C4-2B (cell line): Measurements from ENCODE around the gene TUBA8.

ENCODE experiments used
- CTCF ChIP-seq: fragments of 450-650 bp; conservative IDR thresholded peaks from 2 replicates; pipeline ENCODE4 v1.5.1; 2017; ENCODE audit warnings: mild to moderate bottlenecking
- ZFX ChIP-seq: fragments of 450-650 bp; IDR thresholded peaks from 2 replicates; pipeline ENCODE4 v1.6.1; 2017

DNA sequence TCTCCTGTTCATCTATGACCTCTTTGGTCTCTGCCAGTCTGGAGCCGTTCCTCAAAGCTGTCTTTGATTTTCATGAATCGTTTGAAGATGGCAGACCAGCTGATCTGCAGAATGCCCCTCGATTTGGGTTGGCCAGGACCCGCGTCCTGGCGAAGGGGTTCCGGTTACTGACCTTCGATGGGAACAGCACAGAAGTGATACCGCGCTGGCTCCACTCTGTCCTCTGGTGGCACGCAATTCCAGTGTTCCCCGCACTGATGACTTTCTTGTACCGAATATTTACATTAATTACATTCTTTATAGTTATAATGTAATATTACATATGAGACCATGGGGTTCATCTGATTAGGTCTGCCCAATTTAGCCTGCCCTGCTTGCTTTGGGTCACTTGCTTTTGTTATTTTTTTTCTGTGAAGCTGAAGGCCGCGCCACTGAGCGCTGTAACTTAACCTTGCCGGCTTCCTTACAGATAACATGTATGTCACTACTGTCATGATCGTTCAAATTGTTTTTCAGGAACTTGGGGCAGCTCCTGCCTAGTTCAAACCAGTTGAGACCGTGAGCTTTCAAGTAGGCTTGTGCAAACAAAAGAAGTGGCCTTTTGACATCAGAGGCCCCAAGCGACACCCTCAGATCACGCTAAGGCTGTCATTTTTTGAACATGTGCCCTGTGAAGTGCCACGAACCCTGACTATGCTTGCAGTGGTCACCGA lies 35.2 kb downstream of the TUBA8 start:
- TF ChIP-seq CTCF = no peak
- no peak for TF ChIP-seq ZFX
